GM03348 (cell line): ENCODE measurements around the gene CDKL5.

Experiments used
- DNase-seq: peaks from one replicate; pipeline ENCODE4 v3.0.0; 2012; ENCODE audit warnings: low spot score

The CDKL5 gene

DNA sequence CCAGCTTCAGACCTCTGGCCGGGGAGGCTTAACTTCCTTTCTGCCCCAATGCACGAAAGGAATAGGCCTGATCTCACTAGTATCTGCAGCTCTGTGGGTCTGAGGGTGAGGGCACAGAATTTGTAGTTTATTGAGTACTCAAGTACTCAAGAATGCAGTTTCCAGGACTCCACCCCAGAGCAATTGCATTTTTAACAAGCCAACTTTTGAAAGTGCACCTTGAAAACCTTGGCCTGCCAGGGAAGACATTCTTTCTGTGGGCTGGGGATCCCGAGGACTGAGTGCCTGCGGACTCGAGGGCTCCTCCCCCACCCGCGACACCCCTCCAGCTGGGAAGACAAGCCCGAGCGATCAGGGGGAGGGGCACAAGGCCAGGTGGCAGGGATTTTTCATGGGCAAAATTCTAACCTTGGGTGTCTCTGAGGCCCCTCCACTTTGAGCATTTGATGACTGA is 224.1 kb downstream of the CDKL5 start:
- no peak for DNase-seq

DNA sequence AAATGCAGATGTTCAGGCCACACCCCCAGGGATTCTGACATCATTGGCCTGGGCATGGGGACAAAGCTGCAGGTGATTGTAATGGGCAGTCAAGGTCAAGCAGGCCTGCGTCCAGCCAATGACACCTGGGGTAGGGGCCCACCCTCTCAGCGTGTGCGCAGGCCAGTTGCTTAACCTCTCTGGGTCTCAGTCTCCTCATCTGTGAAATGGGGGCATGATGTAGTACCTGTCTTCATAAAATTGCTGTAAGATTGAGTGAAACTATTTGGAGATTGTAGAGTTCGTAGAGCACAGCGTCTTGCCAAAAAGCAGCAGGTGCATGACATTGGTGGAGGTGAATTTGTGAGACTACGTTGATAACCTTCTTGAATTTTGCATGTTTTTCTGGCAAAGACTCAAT is 225.3 kb downstream of the CDKL5 start:
- no peak for DNase-seq

DNA sequence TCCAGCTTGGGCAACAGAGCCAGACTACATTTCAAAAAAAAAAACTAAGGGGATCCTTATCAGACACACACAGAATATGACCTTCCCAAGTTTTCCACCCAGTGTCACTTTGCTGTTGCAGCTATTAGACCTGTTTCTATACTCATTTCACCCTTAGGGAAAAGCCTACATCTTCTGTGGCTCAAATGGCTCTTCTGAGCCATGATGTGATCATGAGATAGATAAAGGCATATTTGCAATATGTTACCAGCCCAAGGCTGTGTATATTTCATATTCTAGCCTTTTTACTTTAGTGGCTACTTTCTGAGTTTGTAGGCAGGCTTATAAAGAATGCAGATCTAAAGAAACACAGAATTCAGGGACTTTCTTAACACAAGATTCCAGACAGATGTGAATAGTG is 227.2 kb downstream of the CDKL5 start:
- DNase-seq, result no peak

DNA sequence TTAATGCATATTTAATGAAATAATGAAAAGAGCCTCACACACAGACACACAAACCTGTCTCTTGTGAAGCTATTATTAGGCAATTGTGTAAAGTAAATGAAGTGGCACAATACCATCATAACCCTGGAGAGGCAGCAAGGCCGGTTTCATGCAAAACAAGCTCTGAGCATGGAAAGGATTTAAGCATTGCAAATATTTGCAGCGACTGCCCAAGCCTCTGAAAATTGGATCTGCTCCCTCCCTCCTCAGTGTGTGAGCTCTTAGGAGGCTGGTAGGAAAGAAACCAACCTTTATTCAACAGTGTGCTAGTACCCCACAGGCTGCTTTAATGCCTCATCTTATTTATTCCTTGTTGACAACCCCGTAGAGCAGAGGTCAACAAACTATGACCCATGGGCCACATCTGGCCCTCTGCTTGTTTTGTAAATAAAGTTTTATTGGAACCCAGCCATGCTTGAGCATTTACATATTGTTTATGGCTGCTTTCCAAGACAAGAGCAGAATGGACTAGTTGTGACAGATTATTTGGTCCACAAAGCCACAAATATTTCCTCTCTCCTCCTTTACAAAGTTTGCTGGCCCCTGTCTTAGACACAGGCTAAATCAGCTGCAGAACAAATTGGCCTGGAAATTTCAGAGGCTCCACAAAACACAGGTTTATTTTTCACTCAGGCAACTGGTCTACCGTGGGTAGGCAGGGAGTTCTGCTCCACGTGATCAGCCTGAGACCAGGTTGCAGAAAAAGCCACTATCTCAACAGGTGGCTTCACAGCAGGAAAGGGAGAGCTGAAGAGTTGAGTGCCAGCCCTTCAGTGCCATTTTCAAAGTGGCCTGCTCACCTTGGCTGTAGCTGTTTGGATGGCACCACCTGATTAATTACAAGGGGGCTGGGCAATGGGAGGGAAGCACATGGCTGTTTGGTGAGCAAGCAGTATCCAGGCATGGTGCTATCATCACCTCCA is 229.7 kb downstream of the CDKL5 start:
- no peak for DNase-seq

DNA sequence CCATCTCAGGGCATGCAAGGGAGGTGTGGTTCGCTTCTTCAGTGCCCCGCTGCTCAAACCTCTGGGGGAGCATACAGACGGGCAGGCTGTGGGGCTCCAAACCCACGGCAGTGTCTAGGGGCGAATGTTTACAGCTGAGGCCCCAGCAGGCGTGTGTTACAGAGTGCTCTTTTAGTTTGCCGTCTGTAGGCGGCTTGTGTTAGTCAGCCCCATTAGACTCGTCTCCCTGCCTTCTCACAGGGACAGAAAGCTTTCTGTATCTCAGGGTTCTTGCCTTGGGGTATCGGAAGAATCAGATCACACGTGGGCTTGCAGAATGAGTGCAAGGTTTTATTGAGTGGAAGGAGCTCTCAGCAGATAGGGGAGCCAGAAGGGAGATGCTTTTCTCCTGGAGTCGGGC is 235.9 kb downstream of the CDKL5 start:
- no peak for DNase-seq

DNA sequence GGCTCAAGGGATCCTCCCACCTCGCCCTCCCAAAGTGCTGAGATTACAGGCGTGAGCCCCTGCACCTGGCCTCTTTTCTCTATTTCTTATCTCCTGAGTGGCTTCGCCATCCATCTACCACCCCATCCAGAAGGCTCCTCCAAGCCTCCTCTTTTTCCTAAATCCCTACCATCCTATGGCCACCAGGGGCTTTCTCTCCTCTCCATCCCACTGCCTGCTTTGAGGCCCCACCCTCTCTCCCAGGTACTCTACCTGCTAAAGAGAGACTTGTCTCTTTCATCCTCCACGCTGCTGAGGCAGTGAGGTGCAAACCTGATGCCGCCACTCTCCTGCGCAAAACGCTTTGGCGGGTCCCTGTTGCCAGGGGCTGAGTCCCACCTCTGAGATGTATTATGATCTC is 239.5 kb downstream of the CDKL5 start:
- DNase-seq, result no peak

DNA sequence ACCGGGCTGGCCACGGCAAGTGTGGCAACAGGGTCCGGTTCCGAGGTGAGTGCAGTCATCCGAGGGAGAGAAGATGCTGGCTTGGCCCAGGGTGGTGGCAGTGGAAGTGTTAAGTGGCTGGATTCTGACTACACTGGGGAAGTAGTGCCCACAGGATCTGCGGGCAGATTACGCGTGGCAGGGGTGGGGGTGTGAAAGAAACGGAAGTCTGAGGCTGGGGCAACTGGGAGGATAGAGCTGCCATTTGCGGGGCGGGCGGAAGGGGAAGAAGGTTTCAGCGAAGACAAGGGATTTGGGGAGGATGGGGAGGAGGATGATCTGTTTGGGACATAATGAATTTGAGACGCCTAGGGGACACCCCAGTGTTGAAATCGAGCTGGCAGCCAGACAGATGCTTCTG is 241.2 kb downstream of the CDKL5 start:
- no peak for DNase-seq

DNA sequence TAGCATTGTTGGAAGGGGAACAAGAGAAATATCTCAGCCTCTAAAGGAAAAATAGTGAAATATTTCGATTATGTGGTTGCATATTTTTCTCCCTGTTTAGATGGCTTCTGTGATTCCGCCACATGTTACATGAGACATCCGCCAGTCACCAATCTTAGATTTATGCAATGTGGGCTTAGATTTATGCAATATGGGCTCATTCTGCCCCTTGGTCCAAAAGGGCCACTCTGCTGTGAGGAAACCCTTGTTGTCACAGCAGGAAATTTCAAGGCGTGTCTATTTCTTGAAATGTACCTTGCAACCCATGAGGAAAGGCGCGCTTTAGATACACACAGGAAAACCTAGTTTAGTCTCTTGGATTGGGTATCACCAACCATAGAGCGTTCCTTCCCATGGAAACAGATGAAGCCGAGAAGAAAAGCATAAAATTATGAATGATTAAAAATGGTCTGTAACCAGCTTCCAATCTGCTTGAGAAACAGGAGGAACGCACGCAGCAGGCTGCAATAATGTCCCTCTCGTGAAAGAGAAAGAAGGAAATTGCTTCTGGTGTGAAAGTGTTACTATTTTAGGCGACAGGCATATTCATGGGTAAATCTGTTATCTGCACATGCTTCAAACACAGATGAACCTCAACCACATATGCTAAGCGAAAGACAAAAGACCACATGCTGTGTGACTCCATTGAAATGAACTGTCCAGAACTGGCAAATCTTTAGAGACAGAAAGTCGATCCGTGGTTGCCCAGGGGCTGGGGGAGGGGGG is 242.8 kb downstream of the CDKL5 start:
- DNase-seq, result no peak

DNA sequence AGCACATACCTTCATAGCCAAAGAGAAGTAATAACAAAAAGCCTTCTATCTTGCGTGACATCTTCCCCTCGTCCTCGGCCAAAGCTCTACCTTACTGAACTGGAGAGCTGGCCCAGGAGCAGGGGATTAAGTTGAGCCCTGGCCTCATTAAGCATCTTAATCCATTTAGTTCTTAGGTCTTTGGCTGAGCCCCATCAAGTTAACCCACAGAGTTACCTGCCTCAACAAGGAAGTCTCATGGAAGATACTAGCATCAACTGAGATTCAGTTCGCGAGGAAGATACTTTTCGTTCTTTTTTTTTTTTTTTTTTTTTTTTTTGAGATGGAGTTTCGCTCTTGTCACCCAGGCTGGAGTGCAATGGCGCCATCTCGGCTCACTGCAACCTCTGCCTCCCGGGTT is 246.6 kb downstream of the CDKL5 start, which contains the start of gene RS1:
Gene RS1 (minus strand): TSS at position 101 of the 400 bp plus-strand sequence. CDS start 40 bp downstream, at position 61.
- DNase-seq, result no peak

DNA sequence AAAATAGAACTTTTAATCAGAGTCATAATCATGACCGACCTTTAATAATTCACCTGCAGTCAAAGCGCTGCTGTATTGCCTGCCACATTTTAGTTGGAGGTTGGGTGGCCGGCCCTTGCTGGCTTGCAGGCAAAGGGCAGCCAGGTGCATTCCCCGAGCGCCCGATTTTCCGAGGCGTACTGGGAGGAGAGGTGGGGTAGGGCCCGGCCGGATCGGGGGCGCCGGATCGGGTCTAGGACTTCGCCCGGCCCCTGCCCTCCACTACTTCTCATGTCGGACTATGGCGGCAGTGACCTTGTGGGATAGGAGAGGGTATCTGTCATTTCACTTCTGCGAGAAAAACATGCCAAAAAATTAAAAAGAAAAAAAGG is 249.0 kb downstream of the CDKL5 start:
- peak; percentile 16 for DNase-seq

DNA sequence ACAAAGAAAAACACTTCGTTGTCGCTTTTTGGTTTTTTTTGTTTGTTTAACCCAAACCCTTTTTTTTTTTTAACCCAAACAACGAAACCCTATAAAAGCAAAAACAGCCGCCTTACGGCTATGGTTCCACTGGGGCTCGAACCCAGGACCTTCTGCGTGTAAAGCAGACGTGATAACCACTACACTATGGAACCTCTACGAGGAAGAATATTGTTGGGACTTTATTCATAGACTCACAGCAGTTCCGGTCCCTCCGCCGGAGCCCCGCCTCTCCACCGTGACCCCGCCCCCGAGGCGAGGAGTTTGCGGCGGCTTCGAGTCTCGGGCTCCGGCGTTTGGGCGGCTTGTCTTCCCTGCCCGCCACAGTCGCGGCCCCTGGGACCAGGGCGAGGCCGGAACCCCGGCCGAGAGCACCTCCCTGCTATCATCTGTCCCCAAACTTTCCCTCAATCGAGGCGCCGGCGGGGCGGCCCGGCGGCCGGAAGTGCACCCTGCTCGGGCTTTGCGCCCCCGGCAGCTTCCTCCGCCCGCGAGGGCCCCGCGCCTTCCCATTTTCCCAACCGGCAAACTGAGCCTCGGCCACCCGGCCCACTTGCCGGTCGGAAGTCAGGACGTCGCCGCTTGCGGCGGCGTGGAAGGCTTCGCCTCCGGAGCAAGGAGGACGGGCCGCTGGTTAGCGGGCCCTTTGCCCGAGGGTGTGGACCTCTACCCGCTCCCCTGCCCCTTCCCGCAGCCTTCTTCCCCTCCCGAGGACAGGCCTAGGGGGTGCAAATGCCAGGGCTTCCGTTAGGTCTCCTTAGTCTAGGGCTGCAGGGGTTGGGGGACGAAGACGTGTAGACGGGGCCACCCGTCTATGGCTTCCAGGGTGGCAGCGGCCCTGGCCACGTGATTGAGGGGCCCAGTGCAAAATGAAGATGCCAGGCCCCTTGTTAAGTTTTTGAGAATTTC is 249.7 kb downstream of the CDKL5 start:
- DNase-seq, result peak; percentile 90

DNA sequence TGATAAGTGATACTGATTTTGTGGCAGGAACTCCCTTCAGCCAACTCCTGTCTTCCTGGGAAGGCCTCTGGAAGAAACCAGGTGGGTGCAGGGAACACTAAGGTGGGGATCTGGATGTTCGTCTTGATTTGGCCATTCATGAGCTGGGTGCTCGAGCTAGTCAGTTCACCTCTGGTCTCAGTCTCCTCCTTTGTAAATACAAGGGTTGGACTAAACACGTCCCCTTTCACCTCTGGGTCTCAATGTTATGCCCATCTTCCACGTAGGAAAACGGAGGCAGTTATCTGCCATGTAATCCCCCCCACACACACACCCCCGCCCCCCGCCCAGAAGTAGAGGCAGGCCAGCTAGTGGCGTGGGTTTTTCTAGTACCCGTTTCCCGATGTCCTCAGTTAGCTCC is 250.6 kb downstream of the CDKL5 start:
- DNase-seq, result no peak

DNA sequence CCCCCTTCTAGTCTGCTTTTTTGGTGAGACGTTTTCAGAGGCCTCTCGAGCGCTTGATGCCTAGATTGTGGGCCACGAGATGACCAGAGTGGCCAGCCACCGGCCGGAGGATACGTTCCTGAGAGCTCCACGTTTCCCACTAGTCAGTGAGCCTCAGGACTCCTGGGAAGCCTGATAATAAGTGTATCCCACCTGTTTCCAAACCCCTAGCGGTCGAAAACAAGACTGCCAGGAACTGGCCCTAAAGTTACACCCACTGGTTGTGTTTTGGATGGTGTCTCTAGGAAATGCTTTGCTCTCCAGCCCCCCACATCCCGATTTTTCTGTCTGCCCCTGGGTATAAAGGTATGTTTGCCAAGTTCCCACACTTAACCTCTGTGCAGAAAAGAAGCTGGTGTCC is 251.1 kb downstream of the CDKL5 start:
- peak; percentile 26 for DNase-seq

DNA sequence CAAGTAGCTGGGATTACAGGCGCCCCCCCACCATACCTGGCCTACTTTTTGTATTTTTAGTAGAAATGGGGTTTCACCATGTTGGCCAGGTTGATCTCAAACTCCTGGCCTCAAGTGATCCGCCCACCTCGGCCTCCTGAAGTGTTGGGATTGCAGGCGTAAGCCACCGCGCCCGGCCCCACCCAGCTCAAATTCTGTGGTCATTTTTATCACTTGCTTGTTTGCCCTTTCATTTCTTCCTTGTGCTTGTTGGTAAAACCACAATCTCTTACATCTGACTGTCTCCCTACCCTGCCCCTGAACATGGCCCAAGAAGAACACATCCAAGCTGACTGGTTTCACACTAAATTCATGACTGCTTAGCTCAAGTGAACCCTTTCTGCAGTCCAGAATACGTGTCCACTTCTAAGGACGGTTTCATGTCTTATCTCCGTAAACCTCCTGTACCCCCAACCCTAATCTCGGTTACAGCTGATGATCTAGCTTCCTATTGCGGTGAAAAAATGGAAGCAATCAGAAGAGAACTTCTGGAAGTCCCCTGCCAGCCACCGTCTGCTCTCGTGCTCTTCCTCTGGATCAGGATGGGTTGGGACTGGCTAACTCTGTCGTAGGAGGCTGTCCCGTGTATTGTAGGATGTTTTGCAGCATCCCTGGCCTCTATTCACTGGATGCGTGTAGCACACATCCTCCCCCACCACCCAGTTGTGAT is 251.9 kb downstream of the CDKL5 start:
- DNase-seq, result no peak

DNA sequence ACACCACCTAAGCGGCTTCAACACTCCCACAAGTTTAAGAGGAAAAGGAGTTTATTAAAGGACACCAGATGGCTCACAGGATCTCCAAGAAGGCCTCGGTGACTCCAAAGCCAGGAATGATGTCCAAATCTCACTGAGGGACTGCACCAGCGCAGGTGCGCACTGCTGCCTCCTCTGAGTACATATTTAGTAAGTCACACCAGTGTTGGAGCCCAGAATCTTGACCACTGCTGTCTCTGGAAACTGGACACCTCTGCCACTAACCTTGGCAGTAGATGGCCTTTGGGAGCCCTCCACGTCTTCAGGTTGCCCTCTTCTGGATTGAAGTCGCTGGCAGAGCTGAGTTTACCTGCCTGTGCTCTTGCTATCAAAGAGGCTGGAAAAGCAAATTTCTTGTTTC is 256.6 kb downstream of the CDKL5 start:
- no peak for DNase-seq

DNA sequence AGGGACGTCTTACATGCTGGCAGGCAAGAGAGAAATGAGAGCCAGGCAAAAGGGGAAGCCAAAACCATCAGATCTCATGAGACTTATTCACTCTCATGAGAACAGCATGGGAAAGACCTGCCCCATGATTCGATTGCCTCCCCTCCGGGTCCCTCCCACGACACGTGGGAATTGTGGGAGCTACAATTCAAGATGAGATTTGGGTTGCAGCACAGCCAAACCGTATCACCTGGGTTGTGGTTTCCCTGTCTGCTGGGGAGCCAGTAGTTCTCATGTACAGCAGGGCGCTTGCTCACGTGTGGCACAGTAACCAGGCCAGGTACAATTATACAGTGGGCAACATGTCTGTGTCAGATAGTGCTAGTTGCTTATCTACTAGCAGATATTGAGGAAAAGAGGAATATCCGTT is 257.6 kb downstream of the CDKL5 start:
- no peak for DNase-seq

DNA sequence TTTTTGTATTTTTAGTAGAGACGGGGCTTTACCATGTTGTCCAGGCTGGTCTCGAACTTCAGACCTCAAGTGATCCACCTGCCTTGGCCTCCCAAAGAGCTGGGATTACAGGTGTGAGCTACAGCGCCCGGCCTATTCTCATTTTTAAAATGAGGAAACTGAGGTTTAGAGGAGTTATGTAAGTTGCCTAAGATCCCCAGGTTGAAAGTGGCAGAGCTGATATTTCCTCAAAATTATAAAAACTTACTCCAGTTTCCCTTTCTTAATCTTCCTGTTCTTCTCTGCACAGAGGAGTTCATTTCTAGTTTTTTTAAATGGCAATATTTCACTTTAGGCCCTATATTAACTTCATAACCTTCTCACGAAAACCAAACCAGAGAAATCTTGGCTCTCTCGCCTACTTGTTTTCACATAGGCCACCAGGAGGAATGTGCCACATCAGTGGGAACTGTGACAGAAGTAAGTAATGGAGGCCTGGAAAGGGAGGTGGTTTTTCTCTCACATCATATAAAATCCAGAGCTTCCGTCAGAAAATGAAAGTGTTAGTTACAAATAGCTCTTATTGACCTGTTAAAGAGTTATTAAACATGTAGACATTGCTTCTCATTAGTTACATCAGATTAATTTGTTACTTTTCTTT is 262.6 kb downstream of the CDKL5 start:
- no peak for DNase-seq

DNA sequence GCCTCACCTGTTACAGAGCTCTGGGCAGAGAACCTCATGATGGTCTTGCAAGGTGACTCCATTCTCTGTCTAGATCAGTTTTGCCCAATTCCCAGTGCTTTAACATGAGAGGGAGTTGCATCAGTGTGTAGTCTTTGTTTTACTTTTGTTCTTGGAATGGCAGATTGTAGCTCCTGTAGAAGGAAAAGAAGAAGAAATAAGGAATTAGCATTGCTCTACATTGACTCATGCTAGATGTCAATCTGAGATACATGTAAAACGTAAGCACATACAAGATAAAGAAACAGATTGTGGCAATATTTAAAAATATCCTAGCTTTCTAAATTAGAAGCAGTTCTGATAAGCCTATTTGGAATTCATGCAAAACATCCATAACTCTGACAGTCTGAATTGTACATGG is 266.0 kb downstream of the CDKL5 start:
- no peak for DNase-seq

DNA sequence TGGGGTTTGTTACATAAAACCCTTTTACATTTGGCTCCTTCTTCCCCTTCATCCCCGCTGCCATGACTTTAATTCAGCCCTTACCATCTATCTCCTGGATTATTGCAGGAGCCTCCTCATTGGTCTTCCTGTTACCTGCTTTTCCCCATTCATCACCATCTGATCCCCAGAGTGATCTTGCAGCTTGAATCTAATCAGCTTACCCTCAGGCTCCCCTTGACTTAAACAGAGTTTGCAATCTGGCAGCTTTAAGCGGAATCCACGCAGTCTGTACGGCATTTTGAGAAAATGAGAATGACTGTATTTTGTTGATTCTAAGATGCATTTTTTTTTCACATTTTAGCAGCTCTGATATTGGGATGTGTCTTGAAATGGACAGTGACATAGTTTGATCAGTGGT is 267.1 kb downstream of the CDKL5 start:
- DNase-seq, result no peak

DNA sequence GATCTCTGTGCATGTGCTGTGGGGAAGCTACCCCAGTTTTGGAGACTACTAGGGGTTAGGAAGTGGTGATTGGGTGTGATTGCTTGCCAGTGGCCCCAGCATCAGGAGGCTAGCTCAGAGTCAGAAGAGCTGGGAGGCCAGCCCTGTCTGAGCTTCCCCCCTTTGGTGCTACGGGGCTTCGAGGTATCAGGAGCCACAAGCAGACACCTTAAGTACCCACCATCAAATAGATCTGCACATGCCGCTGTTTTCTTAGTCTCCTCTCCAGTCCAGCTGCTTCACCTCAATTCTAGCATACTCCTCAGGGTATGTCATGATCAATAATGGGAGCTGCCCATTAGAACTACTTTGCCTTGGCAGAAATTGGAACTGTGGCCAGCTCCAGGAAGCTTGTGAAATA is 271.2 kb downstream of the CDKL5 start:
- DNase-seq, result no peak
